ENCODE data around the gene AFF2. TPM values are rescaled to one million over a fixed set of nuclear protein-coding genes. Genes with fewer than 3 reads are reported as not detected.

AFF2 gene
- total RNA-seq, 2 donors from 2014 or later, result 0.13 to 0.42 TPM

- Mint-ChIP-seq H3K4me1 (no peaks in the 10 kb centered on the region), H3K9me3 (no peaks in the 10 kb centered on the region), H3K27me3 (no peaks in the 10 kb centered on the region), H3K4me3 (no peak overlapping the region), H3K36me3 (ENCODE audit: low read depth) (no peaks in the 10 kb centered on the region), H3K27ac (no peak overlapping the region)
- ATAC-seq (replicated peaks), result no peak
Measured at GRCh38 chrX:148728901-148729300, 228.5 kb downstream of the AFF2 start.

- H3K27me3 Mint-ChIP-seq, result no peaks in the 10 kb centered on the region
- H3K4me3 Mint-ChIP-seq, result no peak overlapping the region
- H3K9me3 Mint-ChIP-seq, result no peaks in the 10 kb centered on the region
- H3K27ac Mint-ChIP-seq, result no peak overlapping the region
- H3K4me1 Mint-ChIP-seq, result no peaks in the 10 kb centered on the region
- H3K36me3 Mint-ChIP-seq (ENCODE audit: low read depth), result no peaks in the 10 kb centered on the region
- no peak for ATAC-seq (replicated peaks)
Measured at GRCh38 chrX:148732743-148733142, 232.3 kb downstream of the AFF2 start.

- H3K9me3 Mint-ChIP-seq, result peaks cover 5% of the 10 kb centered on the region
- H3K27ac Mint-ChIP-seq, result no peak overlapping the region
- no peaks in the 10 kb centered on the region for H3K36me3 Mint-ChIP-seq (ENCODE audit: low read depth)
- H3K4me1 Mint-ChIP-seq, result no peaks in the 10 kb centered on the region
- no peaks in the 10 kb centered on the region for H3K27me3 Mint-ChIP-seq
- no peak for ATAC-seq (replicated peaks)
- H3K4me3 Mint-ChIP-seq, result no peak overlapping the region
Measured at GRCh38 chrX:148741441-148741840, 241.0 kb downstream of the AFF2 start.

- Mint-ChIP-seq H3K27me3 (peaks cover 4% of the 10 kb centered on the region), H3K27ac (no peak overlapping the region), H3K9me3 (no peaks in the 10 kb centered on the region), H3K4me3 (no peak overlapping the region), H3K36me3 (ENCODE audit: low read depth) (no peaks in the 10 kb centered on the region), H3K4me1 (no peaks in the 10 kb centered on the region)
- no peak for ATAC-seq (replicated peaks)
Measured at GRCh38 chrX:148755111-148755510, 254.7 kb downstream of the AFF2 start.

GRCh38 chrX:148763896-148764295 lies 263.5 kb downstream of the AFF2 start:
- no peak overlapping the region for H3K27ac Mint-ChIP-seq
- H3K4me3 Mint-ChIP-seq, result no peak overlapping the region
- H3K36me3 Mint-ChIP-seq (ENCODE audit: low read depth), result no peaks in the 10 kb centered on the region
- no peak for ATAC-seq (replicated peaks)
- no peaks in the 10 kb centered on the region for H3K27me3 Mint-ChIP-seq
- no peaks in the 10 kb centered on the region for H3K9me3 Mint-ChIP-seq
- H3K4me1 Mint-ChIP-seq, result no peaks in the 10 kb centered on the region

- Mint-ChIP-seq H3K4me1 (no peaks in the 10 kb centered on the region), H3K27me3 (no peaks in the 10 kb centered on the region), H3K9me3 (no peaks in the 10 kb centered on the region), H3K27ac (no peak overlapping the region), H3K36me3 (ENCODE audit: low read depth) (no peaks in the 10 kb centered on the region), H3K4me3 (no peak overlapping the region)
- ATAC-seq (replicated peaks), result no peak
Measured at GRCh38 chrX:148768296-148768695, 267.9 kb downstream of the AFF2 start.

- Mint-ChIP-seq H3K27me3 (no peaks in the 10 kb centered on the region), H3K9me3 (peaks cover 3% of the 10 kb centered on the region), H3K4me3 (no peak overlapping the region), H3K27ac (no peak overlapping the region), H3K36me3 (ENCODE audit: low read depth) (no peaks in the 10 kb centered on the region), H3K4me1 (no peaks in the 10 kb centered on the region)
- no peak for ATAC-seq (replicated peaks)
Measured at GRCh38 chrX:148771440-148771839, 271.0 kb downstream of the AFF2 start.

- no peak for ATAC-seq (replicated peaks)
- Mint-ChIP-seq H3K27me3 (no peaks in the 10 kb centered on the region), H3K9me3 (peaks cover 6% of the 10 kb centered on the region), H3K27ac (no peak overlapping the region), H3K4me3 (no peak overlapping the region), H3K4me1 (no peaks in the 10 kb centered on the region), H3K36me3 (ENCODE audit: low read depth) (no peaks in the 10 kb centered on the region)
Measured at GRCh38 chrX:148774276-148774675, 273.9 kb downstream of the AFF2 start.

GRCh38 chrX:148784137-148784536 lies 283.7 kb downstream of the AFF2 start:
- H3K27me3 Mint-ChIP-seq, result no peaks in the 10 kb centered on the region
- H3K4me3 Mint-ChIP-seq, result no peak overlapping the region
- H3K27ac Mint-ChIP-seq, result no peak overlapping the region
- no peaks in the 10 kb centered on the region for H3K36me3 Mint-ChIP-seq (ENCODE audit: low read depth)
- no peaks in the 10 kb centered on the region for H3K9me3 Mint-ChIP-seq
- no peak for ATAC-seq (replicated peaks)
- H3K4me1 Mint-ChIP-seq, result no peaks in the 10 kb centered on the region

GRCh38 chrX:148784856-148785255 lies 284.4 kb downstream of the AFF2 start:
- Mint-ChIP-seq H3K27ac (no peak overlapping the region), H3K4me3 (no peak overlapping the region), H3K36me3 (ENCODE audit: low read depth) (no peaks in the 10 kb centered on the region), H3K9me3 (no peaks in the 10 kb centered on the region), H3K27me3 (no peaks in the 10 kb centered on the region), H3K4me1 (no peaks in the 10 kb centered on the region)
- no peak for ATAC-seq (replicated peaks)

- Mint-ChIP-seq H3K4me1 (no peaks in the 10 kb centered on the region), H3K4me3 (no peak overlapping the region), H3K36me3 (ENCODE audit: low read depth) (no peaks in the 10 kb centered on the region), H3K9me3 (no peaks in the 10 kb centered on the region), H3K27me3 (no peaks in the 10 kb centered on the region), H3K27ac (no peak overlapping the region)
- ATAC-seq (replicated peaks), result no peak
Measured at GRCh38 chrX:148785256-148785655, 284.8 kb downstream of the AFF2 start.

GRCh38 chrX:148788449-148788848 lies 288.0 kb downstream of the AFF2 start:
- H3K4me1 Mint-ChIP-seq, result no peaks in the 10 kb centered on the region
- H3K27ac Mint-ChIP-seq, result no peak overlapping the region
- H3K9me3 Mint-ChIP-seq, result no peaks in the 10 kb centered on the region
- no peak for ATAC-seq (replicated peaks)
- no peaks in the 10 kb centered on the region for H3K27me3 Mint-ChIP-seq
- no peak overlapping the region for H3K4me3 Mint-ChIP-seq
- H3K36me3 Mint-ChIP-seq (ENCODE audit: low read depth), result no peaks in the 10 kb centered on the region

- H3K27me3 Mint-ChIP-seq, result no peaks in the 10 kb centered on the region
- ATAC-seq (replicated peaks), result no peak
- H3K27ac Mint-ChIP-seq, result no peak overlapping the region
- H3K4me3 Mint-ChIP-seq, result no peak overlapping the region
- H3K4me1 Mint-ChIP-seq, result no peaks in the 10 kb centered on the region
- H3K36me3 Mint-ChIP-seq (ENCODE audit: low read depth), result no peaks in the 10 kb centered on the region
- peaks cover 3% of the 10 kb centered on the region for H3K9me3 Mint-ChIP-seq
Measured at GRCh38 chrX:148794350-148794749, 293.9 kb downstream of the AFF2 start.

- Mint-ChIP-seq H3K4me3 (no peak overlapping the region), H3K27me3 (no peaks in the 10 kb centered on the region), H3K27ac (no peak overlapping the region), H3K36me3 (ENCODE audit: low read depth) (no peaks in the 10 kb centered on the region), H3K4me1 (no peaks in the 10 kb centered on the region), H3K9me3 (no peaks in the 10 kb centered on the region)
- no peak for ATAC-seq (replicated peaks)
Measured at GRCh38 chrX:148804579-148805355, 304.4 kb downstream of the AFF2 start.

- no peak overlapping the region for H3K27ac Mint-ChIP-seq
- H3K36me3 Mint-ChIP-seq (ENCODE audit: low read depth), result no peaks in the 10 kb centered on the region
Measured at GRCh38 chrX:148806145-148806870, 305.9 kb downstream of the AFF2 start.

More at GRCh38 chrX:148806145-148806870, 305.9 kb downstream of the AFF2 start:
- Mint-ChIP-seq H3K4me1 (no peaks in the 10 kb centered on the region), H3K27me3 (no peaks in the 10 kb centered on the region), H3K4me3 (no peak overlapping the region), H3K9me3 (no peaks in the 10 kb centered on the region)
- ATAC-seq (replicated peaks), result no peak

All from activated T-helper 17 cell treated with anti-CD3 and anti-CD28 coated beads, Interleukin-2, amount 50 U/mL, for 72 hours (primary cell).